Breast epithelium (tissue), 4 donors: Measurements from ENCODE around the gene ITGB4. TPM values are rescaled to one million over a fixed set of nuclear protein-coding genes. Genes with fewer than 3 reads are reported as not detected.

ENCODE experiments used
- DNase-seq, 2 donors: peaks; one replicate each; pipeline ENCODE4 v3.0.0-alpha.2; 2019; ENCODE audit warnings: low spot score in 2 of 2
- H3K27ac ChIP-seq, 2 donors: fragments of 200-600 bp; sonication (generic) in 1 of 2; one replicate each; pipeline ENCODE4 v1.5.1; 2016 to 2019; ENCODE audit warnings: mild to moderate bottlenecking in 1 of 2
- H3K27me3 ChIP-seq, 2 donors: fragments of 200-600 bp; sonication (generic) in 1 of 2; one replicate each; pipeline versions ENCODE4 v1.5.1 to v1.6.0; 2017 to 2019; ENCODE audit warnings: control low read depth in 1 of 2, mild to moderate bottlenecking in 1 of 2
- H3K36me3 ChIP-seq: fragments of 200-600 bp; one replicate; pipeline ENCODE4 v1.5.1; 2019
- H3K4me1 ChIP-seq, 2 donors: fragments of 200-600 bp; sonication (generic); one replicate each; pipeline ENCODE4 v1.5.1; 2016 to 2019; ENCODE audit warnings: control low read depth in 1 of 2
- H3K4me3 ChIP-seq, 3 donors: fragments of 200-600 bp; sonication (generic); 1 replicate in 2 of 3; 2 replicates in 1 of 3; pipeline ENCODE4 v1.5.1; 2016 to 2019; ENCODE audit warnings: mild to moderate bottlenecking in 3 of 3, moderate library complexity in 2 of 3
- H3K9me3 ChIP-seq, 2 donors: fragments of 200-600 bp; sonication (generic) in 1 of 2; one replicate each; pipeline ENCODE4 v1.5.1; 2016 to 2019; ENCODE audit warnings: control low read depth in 1 of 2
- POLR2A ChIP-seq: fragments of 450-650 bp; IDR thresholded peaks from one replicate; pipeline ENCODE4 v1.6.1; 2016; ENCODE audit warnings: antibody characterized with exemption, mild to moderate bottlenecking, moderate library complexity
- POLR2AphosphoS5 ChIP-seq, 3 donors: sonication (generic); formaldehyde crosslinking; IDR thresholded peaks; one replicate each; pipeline ENCODE4 v1.6.1; 2017; ENCODE audit warnings: antibody characterized with exemption in 3 of 3
- intact Hi-C: fragments of 100-400 bp; cut with DNase I; formaldehyde crosslinking; loops from one replicate; pipeline ENCODE4 v1.15.1; 2023; ENCODE audit warnings: low total_unique reads
- total RNA-seq, 3 donors: library from RNA; depleted of rRNA; stranded (reverse); fragments of >200 nt; gene quantifications; one replicate each; pipeline ENCODE4 v1.1.0, GENCODE V29; 2016
- TF ChIP-seq, protein P1 (sequence below), 3 donors: fragments of 450-650 bp; IDR thresholded peaks; one replicate each; pipeline ENCODE4 v1.5.1; 2016 to 2017; ENCODE audit warnings: antibody characterized with exemption in 3 of 3, mild to moderate bottlenecking in 3 of 3, moderate library complexity in 3 of 3

Gene ITGB4
- total RNA-seq, 3 donors from 2014 or later = 9.8 to 125 (median 67.2) TPM

DNA sequence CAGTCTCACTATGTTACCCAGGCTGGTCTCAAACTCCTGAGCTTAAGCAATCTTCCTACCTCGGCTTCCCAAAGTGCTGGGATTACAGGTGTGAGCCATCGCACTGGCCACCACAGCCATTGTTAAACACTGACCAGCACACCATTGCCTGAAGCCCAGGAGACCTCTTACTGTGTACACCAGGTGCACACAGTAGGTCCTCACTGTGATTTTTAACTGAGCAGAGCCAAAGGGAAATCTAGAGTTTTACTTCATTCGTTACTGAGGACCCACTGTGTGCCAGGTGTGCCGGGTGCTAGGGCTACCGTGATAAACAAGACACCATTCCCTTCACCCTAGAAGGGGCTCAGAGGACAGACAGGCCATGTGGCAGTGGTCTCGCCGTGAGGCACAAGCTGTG lies 4.2 kb downstream of the ITGB4 start:
- Histone ChIP-seq H3K9me3 (no peaks in the 10 kb centered on the region), H3K4me1 (no peaks in the 10 kb centered on the region), H3K27me3 (peaks cover 3% of the 10 kb centered on the region in 2 donors), H3K27ac (peak overlapping the region; percentile 19 to 21), H3K4me3 (peak overlapping the region in 1 of 3 donors; percentile 5), H3K36me3 (no peaks in the 10 kb centered on the region)
- intact Hi-C loops = no loop called here
- TF ChIP-seq, protein P1, sequence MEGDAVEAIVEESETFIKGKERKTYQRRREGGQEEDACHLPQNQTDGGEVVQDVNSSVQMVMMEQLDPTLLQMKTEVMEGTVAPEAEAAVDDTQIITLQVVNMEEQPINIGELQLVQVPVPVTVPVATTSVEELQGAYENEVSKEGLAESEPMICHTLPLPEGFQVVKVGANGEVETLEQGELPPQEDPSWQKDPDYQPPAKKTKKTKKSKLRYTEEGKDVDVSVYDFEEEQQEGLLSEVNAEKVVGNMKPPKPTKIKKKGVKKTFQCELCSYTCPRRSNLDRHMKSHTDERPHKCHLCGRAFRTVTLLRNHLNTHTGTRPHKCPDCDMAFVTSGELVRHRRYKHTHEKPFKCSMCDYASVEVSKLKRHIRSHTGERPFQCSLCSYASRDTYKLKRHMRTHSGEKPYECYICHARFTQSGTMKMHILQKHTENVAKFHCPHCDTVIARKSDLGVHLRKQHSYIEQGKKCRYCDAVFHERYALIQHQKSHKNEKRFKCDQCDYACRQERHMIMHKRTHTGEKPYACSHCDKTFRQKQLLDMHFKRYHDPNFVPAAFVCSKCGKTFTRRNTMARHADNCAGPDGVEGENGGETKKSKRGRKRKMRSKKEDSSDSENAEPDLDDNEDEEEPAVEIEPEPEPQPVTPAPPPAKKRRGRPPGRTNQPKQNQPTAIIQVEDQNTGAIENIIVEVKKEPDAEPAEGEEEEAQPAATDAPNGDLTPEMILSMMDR (IDR thresholded peaks at IDR 0.05) = no peak
- TF ChIP-seq POLR2A (no peak), POLR2AphosphoS5 (IDR thresholded peaks at IDR 0.05) (no peak)
- DNase-seq = no peak

DNA sequence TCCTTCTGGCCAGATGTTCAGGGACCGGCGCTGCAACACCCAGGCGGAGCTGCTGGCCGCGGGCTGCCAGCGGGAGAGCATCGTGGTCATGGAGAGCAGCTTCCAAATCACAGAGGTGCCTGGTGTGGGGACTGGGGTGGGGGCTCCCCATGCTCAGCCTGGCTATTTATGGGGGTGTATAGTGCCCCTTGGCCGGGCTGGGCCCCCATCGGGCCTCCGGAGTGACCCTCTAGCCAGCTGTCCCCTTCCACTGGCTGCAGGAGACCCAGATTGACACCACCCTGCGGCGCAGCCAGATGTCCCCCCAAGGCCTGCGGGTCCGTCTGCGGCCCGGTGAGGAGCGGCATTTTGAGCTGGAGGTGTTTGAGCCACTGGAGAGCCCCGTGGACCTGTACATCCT lies 6.1 kb downstream of the ITGB4 start:
- no peak for DNase-seq
- Histone ChIP-seq H3K36me3 (no peaks in the 10 kb centered on the region), H3K9me3 (no peaks in the 10 kb centered on the region), H3K27ac (no peak overlapping the region), H3K4me1 (no peaks in the 10 kb centered on the region), H3K27me3 (peaks cover 0 to under 1% of the 10 kb centered on the region in 2 donors), H3K4me3 (no peak overlapping the region)
- intact Hi-C loops = no loop called here
- TF ChIP-seq POLR2AphosphoS5 (IDR thresholded peaks at IDR 0.05) = no peak
- no peak for TF ChIP-seq POLR2A
- TF ChIP-seq, protein P1 (IDR thresholded peaks at IDR 0.05) = no peak

DNA sequence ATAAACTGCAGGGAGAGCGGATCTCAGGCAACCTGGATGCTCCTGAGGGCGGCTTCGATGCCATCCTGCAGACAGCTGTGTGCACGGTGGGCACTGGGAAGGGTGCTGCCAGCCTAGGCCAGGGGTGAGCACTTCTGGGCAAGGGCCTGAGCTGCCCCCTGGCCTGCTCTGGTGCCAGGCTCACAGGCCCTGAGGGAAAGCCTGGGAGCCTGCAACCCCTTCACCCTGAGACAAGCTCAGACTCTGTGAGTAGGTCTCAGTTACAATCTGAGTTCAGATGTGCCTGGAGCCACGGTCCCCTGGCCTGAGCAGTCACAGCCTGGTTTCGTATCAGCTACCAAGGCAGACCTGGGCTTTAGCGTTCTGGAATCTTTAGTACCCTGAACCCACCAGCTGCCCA lies 8.1 kb downstream of the ITGB4 start:
- H3K36me3 ChIP-seq = no peaks in the 10 kb centered on the region

DNA sequence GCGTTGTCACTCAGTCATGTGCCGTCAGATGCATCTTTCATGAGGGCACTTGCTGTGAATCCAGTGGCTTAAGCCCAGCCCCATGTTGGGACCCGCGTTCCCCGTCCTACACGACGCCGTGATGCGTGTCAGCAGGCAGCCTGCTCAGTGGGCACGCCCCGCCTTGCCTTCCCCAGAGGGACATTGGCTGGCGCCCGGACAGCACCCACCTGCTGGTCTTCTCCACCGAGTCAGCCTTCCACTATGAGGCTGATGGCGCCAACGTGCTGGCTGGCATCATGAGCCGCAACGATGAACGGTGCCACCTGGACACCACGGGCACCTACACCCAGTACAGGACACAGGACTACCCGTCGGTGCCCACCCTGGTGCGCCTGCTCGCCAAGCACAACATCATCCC lies 8.8 kb downstream of the ITGB4 start:
- Histone ChIP-seq H3K27ac (peak overlapping the region in 1 of 2 donors; percentile 12), H3K4me3 (no peak overlapping the region), H3K9me3 (no peaks in the 10 kb centered on the region), H3K36me3 (no peaks in the 10 kb centered on the region), H3K4me1 (no peaks in the 10 kb centered on the region), H3K27me3 (no peaks in the 10 kb centered on the region)
- no peak for DNase-seq
- TF ChIP-seq POLR2AphosphoS5 (IDR thresholded peaks at IDR 0.05) (no peak), POLR2A (no peak)
- TF ChIP-seq, protein P1 (IDR thresholded peaks at IDR 0.05) = no peak
- intact Hi-C loops = no loop called here

More for the DNA sequence above, 8.1 kb downstream of the ITGB4 start:
- intact Hi-C loops = no loop called here
- TF ChIP-seq POLR2AphosphoS5 (IDR thresholded peaks at IDR 0.05) (no peak), POLR2A (no peak)
- TF ChIP-seq, protein P1 (IDR thresholded peaks at IDR 0.05) = no peak
- H3K27me3 ChIP-seq = no peaks in the 10 kb centered on the region
- DNase-seq = no peak
- no peaks in the 10 kb centered on the region for H3K4me1 ChIP-seq
- no peak overlapping the region for H3K4me3 ChIP-seq
- H3K27ac ChIP-seq = no peak overlapping the region
- H3K9me3 ChIP-seq = no peaks in the 10 kb centered on the region

DNA sequence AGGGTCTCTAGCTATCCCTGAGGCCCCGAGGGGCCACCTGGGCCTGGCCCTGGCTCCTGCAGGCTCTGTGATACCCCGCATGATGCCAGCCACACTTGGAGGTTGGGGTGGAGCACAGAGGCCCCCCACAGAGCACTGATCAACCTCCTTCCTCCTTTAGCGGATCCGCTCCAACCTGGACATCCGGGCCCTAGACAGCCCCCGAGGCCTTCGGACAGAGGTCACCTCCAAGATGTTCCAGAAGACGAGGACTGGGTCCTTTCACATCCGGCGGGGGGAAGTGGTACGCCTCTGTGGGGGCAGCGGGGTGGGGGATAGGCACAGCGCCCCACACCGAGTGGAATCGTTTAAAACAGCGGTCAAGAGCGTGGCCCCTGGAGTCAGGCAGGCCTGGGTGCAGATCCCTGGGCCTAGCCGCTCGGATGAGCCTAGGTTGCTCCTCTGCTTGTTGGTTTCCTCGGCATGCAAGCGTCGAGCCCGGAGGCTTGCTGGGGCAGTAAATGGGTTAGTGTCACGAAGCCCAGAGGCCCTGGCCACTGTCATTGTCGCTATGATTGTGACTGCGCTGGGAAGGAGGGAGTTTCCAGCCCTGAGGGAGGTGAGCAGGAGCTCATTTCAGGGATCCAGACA lies 9.9 kb downstream of the ITGB4 start:
- no peaks in the 10 kb centered on the region for H3K9me3 ChIP-seq
- no peaks in the 10 kb centered on the region for H3K27me3 ChIP-seq
- H3K4me1 ChIP-seq = no peaks in the 10 kb centered on the region
- H3K36me3 ChIP-seq = no peaks in the 10 kb centered on the region
- no peak for DNase-seq
- no peak overlapping the region for H3K27ac ChIP-seq
- intact Hi-C loops = no loop called here
- no peak overlapping the region for H3K4me3 ChIP-seq
- TF ChIP-seq POLR2A (no peak), POLR2AphosphoS5 (IDR thresholded peaks at IDR 0.05) (no peak)
- TF ChIP-seq, protein P1 (IDR thresholded peaks at IDR 0.05) = no peak
